Measurements from ENCODE around the gene PRR15.
A peak's percentile ranks its signal among the peaks of the same experiment; 100 is the strongest.

Gene PRR15

DNA sequence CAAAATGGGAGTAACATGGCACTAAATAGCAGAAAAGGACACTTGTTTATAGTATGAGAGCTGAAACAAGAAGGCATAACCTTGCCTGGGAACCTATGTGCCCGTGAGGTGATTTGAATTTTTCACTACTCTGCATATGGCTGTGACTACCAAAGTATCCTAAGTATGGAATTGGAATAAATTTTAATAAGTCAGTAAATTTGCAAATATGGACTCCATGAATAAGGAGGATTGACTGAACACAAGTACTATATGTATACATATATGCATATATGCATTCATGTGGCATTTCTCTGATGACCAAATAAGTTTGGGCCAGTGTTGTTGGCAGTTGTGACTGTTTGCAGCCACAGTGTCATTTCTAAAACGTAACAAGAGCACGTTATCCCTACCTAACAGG lies 34.5 kb downstream of the PRR15 start:
- Histone ChIP-seq H3K36me3 (ENCODE audit: insufficient read depth, low read length) (no peaks in the 10 kb centered on the region), H3K4me1 (ENCODE audit: control insufficient read depth, insufficient read depth, low read length, unreplicated experiment) (peaks cover 15% of the 10 kb centered on the region), H3K79me2 (ENCODE audit: control insufficient read depth, insufficient read depth, low read length, unreplicated experiment) (no peaks in the 10 kb centered on the region), H3K27ac (ENCODE audit: low read depth, low read length) (no peak overlapping the region), H2AFZ (ENCODE audit: low read length, unreplicated experiment) (no peak overlapping the region), H3K27me3 (ENCODE audit: insufficient read depth, low read length) (no peaks in the 10 kb centered on the region), H3K4me3 (ENCODE audit: low read depth, low read length) (no peak overlapping the region)

DNA sequence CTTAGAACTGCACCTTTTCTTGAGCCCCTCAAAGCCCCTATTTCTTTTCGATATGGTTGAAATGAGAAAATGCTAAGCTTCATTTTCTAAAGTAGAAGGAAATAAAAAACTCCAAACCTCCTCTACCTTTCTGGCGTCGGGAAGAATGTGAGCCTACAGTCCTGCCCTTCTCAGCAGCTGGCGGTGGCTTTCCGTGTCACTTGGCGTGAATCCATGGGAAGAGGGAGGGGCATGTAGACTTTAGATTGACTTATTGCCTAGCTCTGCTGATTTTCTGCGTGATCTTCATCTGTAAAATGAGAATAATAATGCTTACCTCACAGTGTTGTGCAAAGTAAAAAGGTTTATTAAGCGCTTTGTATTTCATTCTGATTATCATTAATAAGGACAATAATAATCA lies 35.0 kb downstream of the PRR15 start:
- no peaks in the 10 kb centered on the region for H3K27me3 ChIP-seq (ENCODE audit: insufficient read depth, low read length)
- H2AFZ ChIP-seq (ENCODE audit: low read length, unreplicated experiment): no peak overlapping the region
- H3K36me3 ChIP-seq (ENCODE audit: insufficient read depth, low read length): no peaks in the 10 kb centered on the region
- no peak overlapping the region for H3K4me3 ChIP-seq (ENCODE audit: low read depth, low read length)
- H3K79me2 ChIP-seq (ENCODE audit: control insufficient read depth, insufficient read depth, low read length, unreplicated experiment): no peaks in the 10 kb centered on the region
- H3K27ac ChIP-seq (ENCODE audit: low read depth, low read length): no peak overlapping the region
- peaks cover 12% of the 10 kb centered on the region for H3K4me1 ChIP-seq (ENCODE audit: control insufficient read depth, insufficient read depth, low read length, unreplicated experiment)

DNA sequence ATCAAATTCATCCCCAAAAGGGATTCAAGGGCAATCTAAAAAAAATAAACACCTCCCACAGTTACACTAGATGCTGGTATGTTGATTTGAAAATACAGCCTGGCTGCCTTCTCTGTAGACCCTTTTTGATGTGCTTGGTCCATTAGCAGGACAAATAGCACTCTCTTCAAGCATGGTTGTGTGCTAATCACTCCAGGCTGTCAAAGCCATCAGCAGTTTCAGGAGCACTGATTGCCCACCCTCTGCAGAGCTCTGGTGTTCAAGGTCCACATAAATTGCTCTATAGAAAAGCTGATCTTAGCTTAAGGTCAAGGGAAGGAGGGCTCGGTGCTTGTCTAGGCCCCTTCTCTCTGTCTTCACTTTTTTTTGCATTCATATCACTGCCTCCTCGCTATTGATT lies 35.4 kb downstream of the PRR15 start:
- Histone ChIP-seq H3K79me2 (ENCODE audit: control insufficient read depth, insufficient read depth, low read length, unreplicated experiment) (no peaks in the 10 kb centered on the region), H3K27me3 (ENCODE audit: insufficient read depth, low read length) (no peaks in the 10 kb centered on the region), H2AFZ (ENCODE audit: low read length, unreplicated experiment) (no peak overlapping the region), H3K4me1 (ENCODE audit: control insufficient read depth, insufficient read depth, low read length, unreplicated experiment) (peaks cover 9% of the 10 kb centered on the region), H3K4me3 (ENCODE audit: low read depth, low read length) (no peak overlapping the region), H3K36me3 (ENCODE audit: insufficient read depth, low read length) (no peaks in the 10 kb centered on the region), H3K27ac (ENCODE audit: low read depth, low read length) (no peak overlapping the region)

DNA sequence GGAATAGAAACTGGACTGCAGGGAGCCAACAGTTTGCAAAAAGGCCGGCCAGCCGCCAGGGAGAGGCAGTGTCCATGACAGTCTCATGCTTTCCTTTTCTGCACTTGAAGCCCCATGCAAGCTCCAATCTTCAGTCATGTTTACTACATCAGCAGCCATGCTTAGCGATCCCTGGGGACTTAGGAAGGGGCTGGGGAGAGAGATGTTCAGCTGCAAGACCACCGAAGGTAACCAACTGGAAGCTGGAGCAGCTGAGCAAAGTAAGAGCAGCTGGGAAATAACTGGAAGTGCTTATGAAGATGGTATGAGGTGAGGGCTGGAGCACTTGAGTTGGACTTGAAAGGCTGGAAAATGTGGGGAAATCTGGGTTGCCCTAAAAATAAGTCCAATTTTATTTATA lies 37.0 kb downstream of the PRR15 start:
- Histone ChIP-seq H3K79me2 (ENCODE audit: control insufficient read depth, insufficient read depth, low read length, unreplicated experiment) (no peaks in the 10 kb centered on the region), H3K27me3 (ENCODE audit: insufficient read depth, low read length) (no peaks in the 10 kb centered on the region), H2AFZ (ENCODE audit: low read length, unreplicated experiment) (no peak overlapping the region), H3K36me3 (ENCODE audit: insufficient read depth, low read length) (no peaks in the 10 kb centered on the region), H3K27ac (ENCODE audit: low read depth, low read length) (no peak overlapping the region), H3K4me1 (ENCODE audit: control insufficient read depth, insufficient read depth, low read length, unreplicated experiment) (peaks cover 12% of the 10 kb centered on the region), H3K4me3 (ENCODE audit: low read depth, low read length) (no peak overlapping the region)

DNA sequence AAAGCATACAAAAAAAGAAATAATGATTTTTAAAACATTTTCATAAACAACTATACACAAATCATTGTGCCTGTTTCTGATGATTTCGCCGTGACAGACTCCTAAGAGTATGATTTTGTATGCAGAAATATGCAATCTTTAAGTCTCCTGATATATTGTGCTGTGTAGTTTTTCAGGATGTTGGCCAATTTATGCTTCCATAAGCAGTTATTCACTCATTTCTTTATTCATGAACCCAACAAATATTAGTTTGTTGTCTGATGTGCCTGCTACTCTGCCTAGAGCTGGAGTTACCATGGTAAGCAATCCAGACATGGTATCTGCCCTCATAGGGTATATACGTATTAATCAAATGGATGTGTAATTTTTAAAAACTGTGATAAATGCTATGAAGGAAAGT lies 40.4 kb downstream of the PRR15 start:
- H3K27me3 ChIP-seq (ENCODE audit: insufficient read depth, low read length): no peaks in the 10 kb centered on the region
- H3K27ac ChIP-seq (ENCODE audit: low read depth, low read length): no peak overlapping the region
- H3K36me3 ChIP-seq (ENCODE audit: insufficient read depth, low read length): no peaks in the 10 kb centered on the region
- H2AFZ ChIP-seq (ENCODE audit: low read length, unreplicated experiment): no peak overlapping the region
- H3K79me2 ChIP-seq (ENCODE audit: control insufficient read depth, insufficient read depth, low read length, unreplicated experiment): no peaks in the 10 kb centered on the region
- H3K4me3 ChIP-seq (ENCODE audit: low read depth, low read length): no peak overlapping the region
- peaks cover 36% of the 10 kb centered on the region for H3K4me1 ChIP-seq (ENCODE audit: control insufficient read depth, insufficient read depth, low read length, unreplicated experiment)

DNA sequence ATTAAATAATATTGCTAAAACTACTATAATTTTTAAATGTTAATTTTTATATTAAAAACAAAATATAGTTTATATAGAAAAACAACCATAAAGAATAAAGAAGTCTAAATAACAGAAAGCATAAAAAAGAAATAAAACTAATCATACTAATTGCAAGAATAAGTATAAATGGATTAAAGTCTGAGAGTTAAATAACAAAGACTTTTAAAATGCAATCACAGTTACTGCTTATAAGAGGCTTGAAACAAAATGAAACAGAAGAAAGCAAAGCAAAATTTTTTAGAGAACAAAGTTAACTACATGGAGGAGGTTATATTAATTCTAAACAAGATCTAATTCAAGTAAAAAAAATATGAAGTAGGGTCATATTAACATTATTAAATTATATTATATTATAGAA lies 41.1 kb downstream of the PRR15 start:
- H3K27ac ChIP-seq (ENCODE audit: low read depth, low read length): no peak overlapping the region
- H3K36me3 ChIP-seq (ENCODE audit: insufficient read depth, low read length): no peaks in the 10 kb centered on the region
- no peaks in the 10 kb centered on the region for H3K79me2 ChIP-seq (ENCODE audit: control insufficient read depth, insufficient read depth, low read length, unreplicated experiment)
- no peaks in the 10 kb centered on the region for H3K27me3 ChIP-seq (ENCODE audit: insufficient read depth, low read length)
- peaks cover 42% of the 10 kb centered on the region for H3K4me1 ChIP-seq (ENCODE audit: control insufficient read depth, insufficient read depth, low read length, unreplicated experiment)
- no peak overlapping the region for H2AFZ ChIP-seq (ENCODE audit: low read length, unreplicated experiment)
- H3K4me3 ChIP-seq (ENCODE audit: low read depth, low read length): no peak overlapping the region

DNA sequence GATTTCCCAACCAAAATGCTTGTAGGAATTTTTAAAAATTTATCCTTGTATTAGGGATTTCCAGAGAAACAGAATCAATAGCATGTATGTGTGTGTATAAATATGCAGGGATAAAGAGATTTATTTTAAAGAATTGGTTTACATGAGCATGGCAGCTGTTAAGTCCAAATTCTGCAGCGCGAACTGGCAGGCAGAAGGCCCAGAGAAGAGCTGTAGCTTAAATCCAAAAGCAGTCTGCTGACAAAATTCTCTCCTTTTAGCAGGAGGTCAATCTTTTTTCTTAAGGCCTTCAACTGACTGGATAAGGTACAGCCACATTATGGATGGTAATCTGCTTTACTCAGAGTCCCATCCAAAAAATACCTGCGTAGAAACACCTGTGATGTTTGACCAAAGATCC lies 42.0 kb downstream of the PRR15 start:
- no peak overlapping the region for H3K4me3 ChIP-seq (ENCODE audit: low read depth, low read length)
- H3K27ac ChIP-seq (ENCODE audit: low read depth, low read length): peak overlapping the region; percentile 91
- H3K36me3 ChIP-seq (ENCODE audit: insufficient read depth, low read length): no peaks in the 10 kb centered on the region
- peak overlapping the region; percentile 51 for H2AFZ ChIP-seq (ENCODE audit: low read length, unreplicated experiment)
- peaks cover 48% of the 10 kb centered on the region for H3K4me1 ChIP-seq (ENCODE audit: control insufficient read depth, insufficient read depth, low read length, unreplicated experiment)
- no peaks in the 10 kb centered on the region for H3K27me3 ChIP-seq (ENCODE audit: insufficient read depth, low read length)
- no peaks in the 10 kb centered on the region for H3K79me2 ChIP-seq (ENCODE audit: control insufficient read depth, insufficient read depth, low read length, unreplicated experiment)

DNA sequence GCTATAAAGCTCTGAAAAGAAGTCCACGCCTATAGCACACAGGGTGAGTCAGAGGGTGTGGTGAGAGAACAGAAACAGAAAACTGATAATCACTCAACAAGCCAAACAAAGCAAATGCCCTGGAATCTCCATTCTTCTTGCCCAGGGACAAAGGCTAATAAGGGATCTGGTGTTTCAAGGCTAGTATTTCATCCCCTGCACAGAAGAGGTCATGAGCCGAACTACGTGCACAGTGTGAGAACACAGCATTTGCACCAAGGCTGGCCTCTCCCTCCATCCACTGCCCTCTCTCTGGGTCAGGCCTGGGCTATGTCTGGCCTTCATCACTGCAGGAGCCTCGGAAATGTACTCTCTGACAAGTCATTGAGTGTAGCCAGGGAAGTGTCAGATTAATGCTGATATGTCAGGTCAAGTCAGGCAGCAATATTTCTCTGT lies 42.7 kb downstream of the PRR15 start:
- H3K79me2 ChIP-seq (ENCODE audit: control insufficient read depth, insufficient read depth, low read length, unreplicated experiment): no peaks in the 10 kb centered on the region
- no peaks in the 10 kb centered on the region for H3K36me3 ChIP-seq (ENCODE audit: insufficient read depth, low read length)
- peak overlapping the region; percentile 85 for H2AFZ ChIP-seq (ENCODE audit: low read length, unreplicated experiment)
- H3K4me1 ChIP-seq (ENCODE audit: control insufficient read depth, insufficient read depth, low read length, unreplicated experiment): peaks cover 48% of the 10 kb centered on the region
- no peaks in the 10 kb centered on the region for H3K27me3 ChIP-seq (ENCODE audit: insufficient read depth, low read length)
- peak overlapping the region; percentile 91 for H3K27ac ChIP-seq (ENCODE audit: low read depth, low read length)
- H3K4me3 ChIP-seq (ENCODE audit: low read depth, low read length): peak overlapping the region; percentile 47; the same call in 1 of the 2 replicates

DNA sequence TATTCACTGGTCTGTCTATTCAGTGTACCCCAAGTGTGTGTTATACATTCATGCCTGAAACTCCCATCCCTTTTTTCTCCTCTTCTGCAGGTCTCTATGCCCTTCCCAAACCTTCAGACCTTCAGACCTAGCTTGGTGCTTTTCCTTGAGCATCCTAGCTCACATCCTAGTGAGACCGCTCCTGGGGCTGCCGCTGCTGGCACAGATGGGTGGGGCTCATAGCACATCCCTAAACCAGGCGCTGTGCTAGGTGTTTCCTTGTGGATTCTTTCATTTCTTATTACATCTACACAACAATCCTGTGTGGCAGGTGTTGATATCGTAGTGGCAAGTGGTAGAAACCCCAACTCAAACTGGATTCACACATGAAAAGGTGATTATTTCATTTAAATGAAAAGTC lies 43.2 kb downstream of the PRR15 start:
- H3K79me2 ChIP-seq (ENCODE audit: control insufficient read depth, insufficient read depth, low read length, unreplicated experiment): no peaks in the 10 kb centered on the region
- peak overlapping the region; percentile 91 for H3K27ac ChIP-seq (ENCODE audit: low read depth, low read length)
- H3K27me3 ChIP-seq (ENCODE audit: insufficient read depth, low read length): no peaks in the 10 kb centered on the region
- no peaks in the 10 kb centered on the region for H3K36me3 ChIP-seq (ENCODE audit: insufficient read depth, low read length)
- peak overlapping the region; percentile 47; the same call in 1 of the 2 replicates for H3K4me3 ChIP-seq (ENCODE audit: low read depth, low read length)
- peaks cover 50% of the 10 kb centered on the region for H3K4me1 ChIP-seq (ENCODE audit: control insufficient read depth, insufficient read depth, low read length, unreplicated experiment)
- peak overlapping the region; percentile 85 for H2AFZ ChIP-seq (ENCODE audit: low read length, unreplicated experiment)

DNA sequence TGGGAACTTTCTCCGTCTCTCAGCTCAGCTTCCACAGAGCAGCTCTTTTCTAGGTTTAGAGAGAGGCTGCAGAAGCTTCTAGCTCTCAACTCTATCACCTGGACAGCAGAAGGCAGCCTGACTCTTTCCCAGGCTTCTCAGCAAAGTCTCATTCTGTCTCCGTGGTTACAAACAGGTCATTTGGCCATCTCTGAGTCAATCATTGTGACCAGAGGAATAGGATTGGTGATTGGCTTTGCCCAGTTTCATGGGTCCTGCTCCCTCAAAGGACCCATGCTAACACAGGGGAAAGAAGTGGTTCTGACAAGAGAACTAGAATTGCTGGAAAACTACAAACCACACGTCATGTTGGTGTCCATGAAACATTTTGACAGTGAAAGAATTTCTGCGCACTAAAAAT lies 43.6 kb downstream of the PRR15 start:
- Histone ChIP-seq H3K4me3 (ENCODE audit: low read depth, low read length) (no peak overlapping the region), H3K36me3 (ENCODE audit: insufficient read depth, low read length) (no peaks in the 10 kb centered on the region), H3K79me2 (ENCODE audit: control insufficient read depth, insufficient read depth, low read length, unreplicated experiment) (no peaks in the 10 kb centered on the region), H3K27ac (ENCODE audit: low read depth, low read length) (peak overlapping the region; percentile 91), H2AFZ (ENCODE audit: low read length, unreplicated experiment) (no peak overlapping the region), H3K27me3 (ENCODE audit: insufficient read depth, low read length) (no peaks in the 10 kb centered on the region), H3K4me1 (ENCODE audit: control insufficient read depth, insufficient read depth, low read length, unreplicated experiment) (peaks cover 54% of the 10 kb centered on the region)

DNA sequence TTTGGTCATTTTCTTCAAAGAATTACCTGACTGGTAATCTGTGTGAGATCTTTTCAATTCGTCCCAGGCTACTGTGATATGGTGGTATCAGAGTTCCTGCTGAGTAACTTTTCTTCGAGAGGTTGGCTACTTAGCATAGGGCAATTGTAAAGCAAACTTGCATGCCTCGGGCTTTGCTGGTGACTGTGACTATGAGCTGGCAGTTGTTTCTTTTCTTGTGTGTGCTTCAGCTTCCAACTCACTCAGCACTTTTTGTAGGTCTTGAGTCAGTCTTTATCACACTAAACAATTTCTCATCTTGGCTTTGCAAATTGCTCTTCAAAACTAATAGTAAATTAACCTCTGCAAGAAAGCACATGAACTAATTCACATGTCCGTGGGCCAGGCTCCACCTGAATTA lies 44.3 kb downstream of the PRR15 start:
- H3K4me1 ChIP-seq (ENCODE audit: control insufficient read depth, insufficient read depth, low read length, unreplicated experiment): peaks cover 61% of the 10 kb centered on the region

More for the DNA sequence above, 44.3 kb downstream of the PRR15 start:
- H3K4me3 ChIP-seq (ENCODE audit: low read depth, low read length): no peak overlapping the region
- H3K79me2 ChIP-seq (ENCODE audit: control insufficient read depth, insufficient read depth, low read length, unreplicated experiment): no peaks in the 10 kb centered on the region
- no peaks in the 10 kb centered on the region for H3K27me3 ChIP-seq (ENCODE audit: insufficient read depth, low read length)
- H3K36me3 ChIP-seq (ENCODE audit: insufficient read depth, low read length): no peaks in the 10 kb centered on the region
- peak overlapping the region; percentile 91; the same call in 1 of the 2 replicates for H3K27ac ChIP-seq (ENCODE audit: low read depth, low read length)
- no peak overlapping the region for H2AFZ ChIP-seq (ENCODE audit: low read length, unreplicated experiment)
